GM12864 (cell line): Measurements from ENCODE around the gene SPEN.
A peak's percentile ranks its signal among the peaks of the same experiment; 100 is the strongest.

ENCODE experiments used
- DNase-seq: peaks from one replicate; pipeline ENCODE4 v3.0.0-alpha.2; 2011; ENCODE audit warnings: low read depth
- H3K4me3 ChIP-seq: 2 replicates; pipeline ENCODE4 v1.5.1; 2011; ENCODE audit warnings: mild to moderate bottlenecking, low read depth, low read length, control low read depth
- CTCF ChIP-seq: IDR thresholded peaks from 2 replicates; pipeline ENCODE4 v1.5.1; 2011; ENCODE audit warnings: low read depth, mild to moderate bottlenecking, moderate library complexity, low read length, control low read depth, inconsistent platforms; ENCODE audit errors: missing control alignments

Gene SPEN

DNA sequence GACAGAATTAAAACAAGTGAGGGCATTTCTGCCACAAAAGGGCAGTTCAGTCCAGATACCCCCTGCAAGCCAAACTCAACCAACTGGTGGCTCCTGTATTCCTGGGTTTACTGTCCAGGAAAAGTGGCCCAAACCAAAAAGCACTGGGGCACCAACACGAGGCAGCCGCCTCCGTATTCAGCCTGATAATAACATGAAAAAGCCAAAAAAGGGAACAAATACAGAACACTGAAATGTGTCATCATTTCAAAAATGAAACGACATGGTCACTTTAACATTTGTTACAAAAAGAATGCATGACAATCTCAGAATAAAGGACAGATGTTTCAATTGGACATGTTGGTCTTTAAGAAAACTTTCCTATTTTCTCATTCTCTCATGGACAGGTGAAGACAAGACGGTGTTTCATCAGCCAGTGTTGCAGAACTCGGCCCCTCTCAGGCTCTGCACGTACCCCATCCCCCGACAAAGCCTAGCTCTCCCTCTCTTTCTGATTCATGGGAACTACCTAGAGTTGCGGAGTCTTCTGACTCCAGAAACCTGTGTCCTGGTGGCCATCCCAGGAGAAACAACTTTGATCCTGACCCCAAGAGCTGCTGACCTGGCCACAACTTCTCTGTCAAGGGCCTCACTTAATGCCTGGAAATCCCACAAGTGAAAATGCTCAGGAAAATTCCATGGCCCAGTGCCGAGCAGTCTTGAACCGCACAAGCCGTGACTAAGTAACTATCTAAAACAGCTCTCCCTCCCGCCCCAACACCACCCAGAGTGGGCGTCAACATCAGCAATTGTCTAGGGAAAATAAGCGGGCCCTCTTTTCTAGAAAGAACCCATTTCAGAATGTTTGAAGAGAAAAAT is 101.3 kb downstream of the SPEN start:
- DNase-seq: no peak
- TF ChIP-seq CTCF: no peak
- peak overlapping the region; percentile 5; the same call in 1 of the 2 replicates for H3K4me3 ChIP-seq

GRCh38 chr1:15949453-15950245 is 102.1 kb downstream of the SPEN start:
- no peak overlapping the region for H3K4me3 ChIP-seq
- TF ChIP-seq CTCF: no peak
- peak; percentile 86 for DNase-seq

GRCh38 chr1:15950302-15950701 is 102.8 kb downstream of the SPEN start:
- DNase-seq: no peak
- no peak for TF ChIP-seq CTCF
- no peak overlapping the region for H3K4me3 ChIP-seq

DNA sequence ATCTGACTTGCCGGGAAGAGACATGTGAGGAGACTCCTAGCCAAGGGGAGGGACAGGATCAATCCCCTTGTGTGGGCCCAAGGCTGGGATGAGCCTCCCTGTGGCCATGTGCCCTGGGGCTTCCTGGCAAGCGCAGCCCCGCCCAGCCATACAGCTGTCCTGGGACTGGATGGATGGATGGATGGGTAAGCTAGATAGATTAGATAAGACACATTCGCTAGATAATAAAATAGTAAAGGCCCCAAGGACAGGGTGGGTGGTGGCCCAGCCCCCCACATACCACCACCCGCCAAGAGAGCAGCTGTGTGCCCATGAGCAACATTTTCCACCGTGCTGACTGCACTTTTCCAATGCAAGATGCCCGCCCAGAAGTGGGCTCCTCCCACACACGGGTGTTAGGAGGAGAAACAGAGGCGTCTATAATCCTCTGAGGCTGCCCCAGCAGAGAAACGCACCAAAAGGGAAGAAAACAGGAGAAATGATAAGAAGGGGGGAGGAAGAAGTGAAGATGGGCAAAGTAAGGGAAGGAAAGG is 103.3 kb downstream of the SPEN start:
- no peak for TF ChIP-seq CTCF
- no peak for DNase-seq
- no peak overlapping the region for H3K4me3 ChIP-seq

- TF ChIP-seq CTCF: no peak
- no peak for DNase-seq
- no peak overlapping the region for H3K4me3 ChIP-seq
Measured at GRCh38 chr1:15951341-15952153, 104.0 kb downstream of the SPEN start.

DNA sequence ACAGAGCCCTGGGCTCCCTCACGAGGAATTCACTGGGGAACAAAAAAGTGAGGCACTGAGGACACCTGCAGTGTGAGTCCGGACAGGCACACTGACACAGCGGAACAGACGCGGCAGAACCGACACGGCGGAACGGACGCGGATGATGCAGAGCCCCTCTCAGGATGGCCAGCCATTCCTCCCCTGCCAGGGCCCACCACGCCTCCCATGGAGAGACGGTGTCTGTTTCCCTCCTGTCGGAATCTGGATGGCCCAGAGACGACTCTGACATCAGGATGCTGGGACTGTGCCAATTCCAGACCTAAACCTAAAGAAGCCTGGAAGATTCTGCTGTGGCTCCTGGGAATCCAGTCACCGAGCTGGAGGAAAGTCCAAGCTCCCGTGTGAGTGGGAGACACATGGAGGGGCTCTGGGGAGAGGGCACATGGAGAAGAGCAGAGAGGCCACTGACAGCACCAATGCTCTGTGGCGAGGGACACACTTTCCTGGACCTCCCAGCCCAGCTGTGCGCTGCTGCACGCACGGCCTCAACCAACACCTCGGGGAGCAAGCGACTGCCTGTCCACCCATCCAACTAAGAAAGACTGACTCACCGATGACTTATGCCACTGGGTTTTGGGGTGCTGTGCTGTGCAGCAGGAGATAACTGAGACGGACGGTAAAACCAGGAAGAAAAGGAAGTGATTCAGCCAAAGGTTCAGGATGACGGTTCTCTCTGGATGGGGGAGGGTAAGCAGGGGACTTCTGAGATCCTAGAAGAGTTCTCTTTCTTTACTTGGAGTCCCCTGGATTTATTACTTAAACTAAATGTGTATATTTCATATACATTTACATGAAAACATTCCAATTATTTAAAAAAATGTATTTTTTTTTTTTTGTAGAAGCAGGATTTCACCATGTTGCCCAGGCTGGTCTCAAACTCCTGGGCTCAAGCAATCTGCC is 105.1 kb downstream of the SPEN start:
- TF ChIP-seq CTCF: no peak
- H3K4me3 ChIP-seq: no peak overlapping the region
- DNase-seq: no peak
